Effector memory CD8-positive, alpha-beta T cell (primary cell): ENCODE measurements around the gene UNC45A.
A peak's percentile ranks its signal among the peaks of the same experiment; 100 is the strongest.

Source experiments
- ATAC-seq: fragments of 150-1000 bp; cut with Tn5 transposase; replicated peaks from 2 replicates; pipeline ENCODE4 v1.10.0; 2021; ENCODE audit warnings: mild to moderate bottlenecking, moderate library complexity
- DNase-seq, 3 experiments: peaks; one replicate each; pipeline ENCODE4 v3.0.0; 2021
- H3K27ac Mint-ChIP-seq, 2 donors: one replicate each; pipeline ENCODE4 v1.8.0; 2022; ENCODE audit warnings: mild to moderate bottlenecking in 2 of 2, mixed read lengths in 2 of 2, moderate library complexity in 2 of 2
- H3K27me3 Mint-ChIP-seq, 2 donors: one replicate each; pipeline ENCODE4 v1.8.0; 2022; ENCODE audit warnings: mixed read lengths in 2 of 2
- H3K36me3 Mint-ChIP-seq: one replicate; pipeline ENCODE4 v1.8.0; 2022; ENCODE audit warnings: mild to moderate bottlenecking, moderate library complexity, mixed read lengths; ENCODE audit not compliant: insufficient read depth
- H3K4me1 Mint-ChIP-seq, 2 donors: one replicate each; pipeline ENCODE4 v1.8.0; 2022; ENCODE audit warnings: low read depth in 2 of 2, mixed read lengths in 2 of 2
- H3K4me3 Mint-ChIP-seq, 2 donors: one replicate each; pipeline ENCODE4 v1.8.0; 2022; ENCODE audit warnings: mild to moderate bottlenecking in 2 of 2, mixed read lengths in 2 of 2, moderate library complexity in 2 of 2
- H3K9me3 Mint-ChIP-seq, 2 donors: one replicate each; pipeline ENCODE4 v1.8.0; 2022; ENCODE audit warnings: mixed read lengths in 2 of 2
- total RNA-seq, 9 experiments: gene quantifications; one replicate each; lab custom pipeline; 2026; lab: John Stamatoyannopoulos, UW

Gene UNC45A
- total RNA-seq, result 39.7 to 92.5 (median 79.6) reads per million in 9 experiments

- H3K36me3 Mint-ChIP-seq, result peaks cover 37% of the 10 kb centered on the region
- DNase-seq, result peak; percentile 93 to 95 (median 94)
- H3K9me3 Mint-ChIP-seq, result no peaks in the 10 kb centered on the region
- H3K27ac Mint-ChIP-seq, result peak within 1 kb of the TSS; percentile 22 to 84
- peaks cover 35 to 47% of the 10 kb centered on the region in 2 donors for H3K4me1 Mint-ChIP-seq
- peak within 1 kb of the TSS; percentile 82 to 85 for H3K4me3 Mint-ChIP-seq
- H3K27me3 Mint-ChIP-seq, result no peaks in the 10 kb centered on the region
- ATAC-seq, result peak; percentile 72
These were observed at the start of gene UNC45A for GRCh38 chr15:90934949-90935751. TSS of gene UNC45A (plus strand) at chr15:90935285. CDS start at chr15:90935325, 40 bp downstream.

DNA sequence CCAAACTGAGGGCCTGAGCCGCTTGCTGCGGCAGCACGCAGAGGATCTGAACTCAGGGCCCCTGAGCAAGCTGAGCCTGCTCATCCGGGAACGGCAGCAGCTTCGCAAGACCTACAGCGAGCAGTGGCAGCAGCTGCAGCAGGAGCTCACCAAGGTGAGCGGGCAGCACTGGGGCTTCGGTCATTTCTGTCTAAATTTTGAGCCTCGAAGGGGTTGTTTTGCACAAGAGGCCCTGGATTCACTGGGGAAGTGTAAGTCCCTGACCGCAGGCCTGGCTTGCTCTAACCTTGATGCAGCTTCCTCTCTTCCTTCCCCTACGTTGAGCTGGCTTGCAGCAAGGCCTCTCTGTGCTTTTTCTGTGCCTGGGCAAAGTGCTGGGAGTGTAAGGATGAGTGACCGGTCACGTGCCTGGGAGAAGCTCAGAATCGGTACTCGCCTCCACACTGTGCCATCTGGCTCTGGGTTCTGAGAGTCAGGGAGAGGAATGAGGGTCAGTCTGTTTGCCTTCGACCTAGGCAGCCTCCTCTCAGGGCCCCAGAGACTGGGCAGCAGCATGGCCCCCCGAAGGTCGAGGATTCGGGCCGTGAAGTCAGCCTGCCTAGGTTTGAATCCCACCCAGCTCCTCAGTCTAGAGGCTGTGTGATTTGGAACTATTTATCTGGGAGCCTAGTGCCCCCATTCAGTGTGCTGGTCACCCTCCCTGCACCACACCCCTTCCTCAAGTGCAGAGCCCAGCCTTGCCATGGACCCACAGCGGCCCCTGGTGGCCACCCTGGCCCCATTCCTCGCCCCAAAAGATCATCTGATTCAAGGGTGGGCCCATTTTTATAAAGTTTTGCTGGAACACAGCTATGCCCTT is 49.4 kb upstream of the UNC45A start:
- peak overlapping the region in 1 of 2 donors; percentile 32 for H3K4me3 Mint-ChIP-seq
- DNase-seq (peak; percentile 68 to 73 (median 72)), ATAC-seq (peak; percentile 37)
- peaks cover 17 to 21% of the 10 kb centered on the region in 2 donors for H3K4me1 Mint-ChIP-seq
- H3K27ac Mint-ChIP-seq, result peak overlapping the region in 1 of 2 donors; percentile 26
- no peaks in the 10 kb centered on the region for H3K9me3 Mint-ChIP-seq
- H3K27me3 Mint-ChIP-seq, result peaks cover 7 to 18% of the 10 kb centered on the region in 2 donors
- peaks cover 32% of the 10 kb centered on the region for H3K36me3 Mint-ChIP-seq

DNA sequence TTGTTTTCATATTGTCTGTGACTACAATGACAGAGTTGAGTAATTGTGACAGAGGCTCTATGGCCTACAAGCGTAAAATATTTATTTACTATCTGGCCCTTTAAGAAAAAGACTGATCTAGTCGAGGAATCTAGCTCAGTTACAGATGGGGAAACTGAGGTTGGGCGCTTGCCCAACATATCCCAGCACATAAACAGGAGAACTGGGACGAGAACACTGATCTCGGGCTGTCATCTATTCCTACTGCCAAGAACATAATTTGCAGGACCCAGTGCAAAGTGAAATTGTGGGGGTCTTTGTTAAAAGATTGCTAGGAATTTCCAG is 48.8 kb upstream of the UNC45A start:
- Mint-ChIP-seq H3K36me3 (peaks cover 26% of the 10 kb centered on the region), H3K9me3 (no peaks in the 10 kb centered on the region), H3K27me3 (peaks cover 7 to 18% of the 10 kb centered on the region in 2 donors), H3K4me3 (no peak overlapping the region), H3K27ac (no peak overlapping the region), H3K4me1 (peaks cover 17 to 21% of the 10 kb centered on the region in 2 donors)
- DNase-seq (no peak), ATAC-seq (no peak)

- peaks cover 22% of the 10 kb centered on the region for H3K36me3 Mint-ChIP-seq
- H3K9me3 Mint-ChIP-seq, result no peaks in the 10 kb centered on the region
- H3K27ac Mint-ChIP-seq, result no peak overlapping the region
- peaks cover 17 to 21% of the 10 kb centered on the region in 2 donors for H3K4me1 Mint-ChIP-seq
- H3K4me3 Mint-ChIP-seq, result no peak overlapping the region
- no peak for DNase-seq
- peaks cover 7 to 18% of the 10 kb centered on the region in 2 donors for H3K27me3 Mint-ChIP-seq
- ATAC-seq, result no peak
These were observed 48.0 kb upstream of the UNC45A start for GRCh38 chr15:90887037-90887481.

- H3K4me1 Mint-ChIP-seq, result peaks cover 17 to 21% of the 10 kb centered on the region in 2 donors
- ATAC-seq, result peak; percentile 92
- H3K9me3 Mint-ChIP-seq, result no peaks in the 10 kb centered on the region
- peak overlapping the region; percentile 58 to 62 for H3K4me3 Mint-ChIP-seq
- peak; percentile 44 to 52 (median 50) for DNase-seq
- H3K27ac Mint-ChIP-seq, result peak overlapping the region in 1 of 2 donors; percentile 62
- H3K36me3 Mint-ChIP-seq, result peaks cover 10% of the 10 kb centered on the region
- peaks cover 7 to 18% of the 10 kb centered on the region in 2 donors for H3K27me3 Mint-ChIP-seq
These were observed 45.8 kb upstream of the UNC45A start for GRCh38 chr15:90889313-90889730.

DNA sequence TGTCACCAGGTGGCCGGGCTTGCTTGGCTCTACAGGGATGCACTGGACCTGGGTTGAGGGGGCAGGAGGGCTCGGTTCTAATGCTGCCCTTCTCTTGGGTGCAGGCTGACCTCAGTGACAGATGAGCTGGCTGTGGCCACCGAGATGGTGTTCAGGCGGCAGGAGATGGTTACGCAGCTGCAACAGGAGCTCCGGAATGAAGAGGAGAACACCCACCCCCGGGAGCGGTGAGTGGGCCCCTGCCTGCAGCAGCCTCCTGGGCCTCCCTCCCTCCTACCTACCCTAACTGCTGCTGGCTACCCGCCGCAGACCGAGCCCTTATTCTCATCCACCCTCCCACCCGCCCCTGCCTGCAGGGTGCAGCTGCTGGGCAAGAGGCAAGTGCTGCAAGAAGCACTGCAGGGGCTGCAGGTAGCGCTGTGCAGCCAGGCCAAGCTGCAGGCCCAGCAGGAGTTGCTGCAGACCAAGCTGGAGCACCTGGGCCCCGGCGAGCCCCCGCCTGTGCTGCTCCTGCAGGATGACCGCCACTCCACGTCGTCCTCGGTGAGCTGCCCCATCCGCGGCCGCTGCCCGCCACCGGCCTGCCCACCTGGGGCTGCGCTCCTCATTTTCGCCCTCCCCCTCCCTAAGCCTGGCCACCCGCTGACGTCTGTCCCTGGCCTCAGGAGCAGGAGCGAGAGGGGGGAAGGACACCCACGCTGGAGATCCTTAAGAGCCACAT is 45.2 kb upstream of the UNC45A start:
- DNase-seq, result no peak
- Mint-ChIP-seq H3K4me1 (peaks cover 17 to 20% of the 10 kb centered on the region in 2 donors), H3K27ac (peak overlapping the region in 1 of 2 donors; percentile 62), H3K36me3 (peaks cover 10% of the 10 kb centered on the region), H3K27me3 (peaks cover 7 to 17% of the 10 kb centered on the region in 2 donors), H3K4me3 (peak overlapping the region; percentile 58 to 62), H3K9me3 (no peaks in the 10 kb centered on the region)
- peak; percentile 22 for ATAC-seq

GRCh38 chr15:90890839-90891238 is 44.2 kb upstream of the UNC45A start:
- no peak for ATAC-seq
- peaks cover 7% of the 10 kb centered on the region for H3K36me3 Mint-ChIP-seq

GRCh38 chr15:90891346-90891949 is 43.6 kb upstream of the UNC45A start:
- Mint-ChIP-seq H3K36me3 (peaks cover 7% of the 10 kb centered on the region), H3K27me3 (peaks cover 7 to 12% of the 10 kb centered on the region in 2 donors), H3K4me3 (no peak overlapping the region), H3K27ac (no peak overlapping the region), H3K4me1 (peaks cover 10 to 17% of the 10 kb centered on the region in 2 donors), H3K9me3 (no peaks in the 10 kb centered on the region)
- no peak for ATAC-seq
- no peak for DNase-seq

More at GRCh38 chr15:90890839-90891238, 44.2 kb upstream of the UNC45A start:
- no peaks in the 10 kb centered on the region for H3K9me3 Mint-ChIP-seq
- H3K27ac Mint-ChIP-seq, result no peak overlapping the region
- H3K27me3 Mint-ChIP-seq, result peaks cover 7 to 12% of the 10 kb centered on the region in 2 donors
- peaks cover 14 to 17% of the 10 kb centered on the region in 2 donors for H3K4me1 Mint-ChIP-seq
- H3K4me3 Mint-ChIP-seq, result no peak overlapping the region
- no peak for DNase-seq

- peaks cover 7% of the 10 kb centered on the region for H3K36me3 Mint-ChIP-seq
- peaks cover 7 to 12% of the 10 kb centered on the region in 2 donors for H3K27me3 Mint-ChIP-seq
- no peaks in the 10 kb centered on the region for H3K9me3 Mint-ChIP-seq
- H3K4me1 Mint-ChIP-seq, result peaks cover 10 to 17% of the 10 kb centered on the region in 2 donors
- DNase-seq (no peak), ATAC-seq (no peak)
- peak overlapping the region in 1 of 2 donors; percentile 79 for H3K27ac Mint-ChIP-seq
- no peak overlapping the region for H3K4me3 Mint-ChIP-seq
These were observed 43.1 kb upstream of the UNC45A start for GRCh38 chr15:90892023-90892422.

GRCh38 chr15:90892498-90893174 is 42.4 kb upstream of the UNC45A start:
- no peaks in the 10 kb centered on the region for H3K9me3 Mint-ChIP-seq
- H3K27me3 Mint-ChIP-seq, result peaks cover 2 to 12% of the 10 kb centered on the region in 2 donors
- ATAC-seq, result no peak
- peak overlapping the region in 1 of 2 donors; percentile 79 for H3K27ac Mint-ChIP-seq
- peaks cover 7% of the 10 kb centered on the region for H3K36me3 Mint-ChIP-seq
- no peak for DNase-seq
- H3K4me3 Mint-ChIP-seq, result no peak overlapping the region
- peaks cover 10 to 17% of the 10 kb centered on the region in 2 donors for H3K4me1 Mint-ChIP-seq

DNA sequence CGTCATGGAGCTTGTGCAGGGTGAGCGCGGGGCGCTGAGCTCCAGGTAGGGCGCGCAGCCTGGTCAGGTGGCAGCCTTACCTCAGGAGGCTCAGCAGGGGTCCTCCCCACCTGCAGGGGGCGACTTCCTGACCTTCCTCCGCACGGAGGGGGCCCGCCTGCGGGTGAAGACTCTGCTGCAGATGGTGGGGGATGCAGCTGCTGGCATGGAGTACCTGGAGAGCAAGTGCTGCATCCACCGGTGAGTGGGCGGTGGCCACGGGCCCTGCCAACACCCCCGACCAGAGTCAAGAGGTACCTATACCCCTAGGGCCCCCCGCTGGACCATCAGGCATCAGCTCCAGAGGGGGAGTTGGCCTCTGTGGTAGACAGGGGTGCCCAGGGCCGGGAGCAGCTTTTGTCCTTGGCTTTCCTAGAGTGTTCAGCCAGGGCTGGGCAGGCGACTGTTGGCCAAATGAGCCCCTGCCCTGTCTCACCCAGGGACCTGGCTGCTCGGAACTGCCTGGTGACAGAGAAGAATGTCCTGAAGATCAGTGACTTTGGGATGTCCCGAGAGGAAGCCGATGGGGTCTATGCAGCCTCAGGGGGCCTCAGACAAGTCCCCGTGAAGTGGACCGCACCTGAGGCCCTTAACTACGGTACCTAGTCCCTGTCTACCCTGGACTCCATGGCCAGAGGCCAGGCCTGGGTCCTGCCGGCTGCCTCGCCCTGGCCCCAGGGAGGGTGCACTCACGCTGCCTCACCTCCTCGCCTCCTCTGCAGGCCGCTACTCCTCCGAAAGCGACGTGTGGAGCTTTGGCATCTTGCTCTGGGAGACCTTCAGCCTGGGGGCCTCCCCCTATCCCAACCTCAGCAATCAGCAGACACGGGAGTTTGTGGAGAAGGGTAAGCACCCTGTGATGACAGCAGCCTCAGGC is 41.7 kb upstream of the UNC45A start:
- Mint-ChIP-seq H3K36me3 (peaks cover 4% of the 10 kb centered on the region), H3K27me3 (peaks cover 0 to 4% of the 10 kb centered on the region in 2 donors), H3K4me3 (no peak overlapping the region), H3K27ac (no peak overlapping the region), H3K9me3 (no peaks in the 10 kb centered on the region), H3K4me1 (peaks cover 7 to 14% of the 10 kb centered on the region in 2 donors)
- no peak for ATAC-seq
- DNase-seq, result no peak
